Kidney (tissue), 14 donors: Measurements from ENCODE around the gene NTHL1. TPM values are rescaled to one million over a fixed set of nuclear protein-coding genes. Genes with fewer than 3 reads are reported as not detected.

Experiments used
- DNase-seq, 5 donors: peaks; one replicate each; pipeline ENCODE4 v3.0.0-alpha.2; 2013 to 2020
- FAIRE-seq: peaks from 2 replicates; lab custom pipeline; 2012; peaks lifted over from hg19 to GRCh38; lab: Jason Lieb, UNC
- H3K27ac ChIP-seq, 2 donors: one replicate each; pipeline ENCODE4 v1.7.0; 2013; ENCODE audit warnings: low read depth in 2 of 2, low read length in 2 of 2, inconsistent platforms in 1 of 2
- H3K27me3 ChIP-seq: one replicate; pipeline ENCODE4 v1.7.1; 2013; ENCODE audit warnings: low read length, inconsistent platforms; ENCODE audit not compliant: control insufficient read depth, insufficient read depth
- H3K36me3 ChIP-seq, 3 donors: one replicate each; pipeline versions ENCODE4 v1.7.0 to v1.7.1; 2013; ENCODE audit warnings: low read length in 3 of 3, control low read depth in 1 of 3, inconsistent platforms in 1 of 3; ENCODE audit not compliant: insufficient read depth in 3 of 3, control insufficient read depth in 2 of 3
- H3K4me1 ChIP-seq, 3 donors: one replicate each; pipeline versions ENCODE4 v1.7.0 to v1.7.1; 2013; ENCODE audit warnings: low read length in 3 of 3, inconsistent platforms in 1 of 3, low read depth in 1 of 3; ENCODE audit not compliant: control insufficient read depth in 2 of 3, insufficient read depth in 2 of 3
- H3K4me3 ChIP-seq, 3 donors: one replicate each; pipeline versions ENCODE4 v1.7.0 to v1.8.1; 2013; ENCODE audit warnings: low read length in 3 of 3, control low read depth in 1 of 3, inconsistent platforms in 1 of 3
- H3K9ac ChIP-seq, 3 donors: one replicate each; pipeline versions ENCODE4 v1.7.0 to v1.7.1; 2013; ENCODE audit warnings: low read length in 3 of 3, control low read depth in 1 of 3, inconsistent platforms in 1 of 3
- H3K9me3 ChIP-seq, 3 donors: one replicate each; pipeline versions ENCODE4 v1.7.0 to v1.7.1; 2013; ENCODE audit warnings: low read length in 3 of 3, control low read depth in 1 of 3, inconsistent platforms in 1 of 3; ENCODE audit not compliant: control insufficient read depth in 2 of 3, insufficient read depth in 1 of 3
- CTCF ChIP-seq: IDR thresholded peaks from 3 replicates; pipeline ENCODE4 v1.5.1; 2012; ENCODE audit warnings: mild to moderate bottlenecking, moderate library complexity, borderline replicate concordance; ENCODE audit not compliant: insufficient read depth; ENCODE audit errors: extremely low read depth
- intact Hi-C: fragments of 100-400 bp; cut with DNase I; formaldehyde crosslinking; loops from one replicate; pipeline ENCODE4 v1.11.1; 2022
- polyA plus RNA-seq: library from polyadenylated mRNA; stranded (reverse); fragments of 350-450 nt; fragmentation: Illumina TruSeq; extraction: RNeasy Lipid Tissue Mini Kit (QIAGEN cat#74804); gene quantifications from one replicate; pipeline ENCODE4 v1.2.3, GENCODE V29; 2014; ENCODE audit warnings: low read depth, low replicate concordance; ENCODE audit not compliant: insufficient read depth
- total RNA-seq: library from RNA; stranded (reverse); fragmentation: NEBNext Ultra II Directional; extraction: Animal tissue kit (Norgen Biotek cat#: 25700); gene quantifications from one replicate; pipeline ENCODE4 v1.2.1, GENCODE V29; 2021
- donor health status: control.
- donor health status: control.
- donor health status: control.
- donor health status: control.
- donor health status: control.
- donor health status: DM: yes; HTN: yes; CAD: no.
- donor health status: Normal renal cell carcinoma (clear cell type).

The NTHL1 gene
- total and polyA plus RNA-seq, 2 donors from 2014 or later, result 15.3 to 36.0 TPM

- DNase-seq, result peak in 2 of 5 donors; percentile 49 to 80
- no peak for FAIRE-seq
- Histone ChIP-seq H3K36me3 (peaks cover 0 to 4% (median 0%) of the 10 kb centered on the region in 3 donors), H3K4me1 (peaks cover 0 to 51% (median 0%) of the 10 kb centered on the region in 3 donors), H3K27me3 (no peaks in the 10 kb centered on the region), H3K4me3 (no peak overlapping the region), H3K9ac (no peak overlapping the region), H3K27ac (peak overlapping the region in 1 of 2 donors; percentile 60), H3K9me3 (no peaks in the 10 kb centered on the region)
- no peak for TF ChIP-seq CTCF
- intact Hi-C loops, result no loop called here
These were observed 7.4 kb downstream of the NTHL1 start for GRCh38 chr16:2040041-2040786.

GRCh38 chr16:2039274-2040031 is 8.2 kb downstream of the NTHL1 start:
- TF ChIP-seq CTCF, result no peak
- intact Hi-C loops, result no loop called here
- Histone ChIP-seq H3K4me3 (no peak overlapping the region), H3K27me3 (no peaks in the 10 kb centered on the region), H3K4me1 (peaks cover 0 to 57% (median 0%) of the 10 kb centered on the region in 3 donors), H3K9me3 (no peaks in the 10 kb centered on the region), H3K36me3 (peaks cover 0 to 4% (median 0%) of the 10 kb centered on the region in 3 donors), H3K9ac (no peak overlapping the region), H3K27ac (peak overlapping the region; percentile 43 to 60)
- FAIRE-seq, result no peak
- peak; percentile 88 to 97 (median 93) for DNase-seq

GRCh38 chr16:2038382-2039231 is 9.0 kb downstream of the NTHL1 start:
- Histone ChIP-seq H3K9me3 (no peaks in the 10 kb centered on the region), H3K9ac (no peak overlapping the region), H3K27ac (peak overlapping the region; percentile 43 to 53), H3K4me3 (no peak overlapping the region), H3K4me1 (peaks cover 0 to 54% (median 0%) of the 10 kb centered on the region in 3 donors), H3K27me3 (no peaks in the 10 kb centered on the region), H3K36me3 (peaks cover 0 to 4% (median 0%) of the 10 kb centered on the region in 3 donors)
- DNase-seq (peak in 4 of 5 donors; percentile 65 to 93 (median 80)), FAIRE-seq (no peak)
- intact Hi-C loops, result no loop called here
- no peak for TF ChIP-seq CTCF
